HepG2 (cell line): ENCODE measurements around the gene BYSL. TPM values are rescaled to one million over a fixed set of nuclear protein-coding genes. Genes with fewer than 3 reads are reported as not detected.

Source experiments
- ATAC-seq: fragments of 200-7000 bp; cut with Tn5 transposase; 3 replicates; pipeline ENCODE4 v1.9.1; 2020; ENCODE audit warnings: mild to moderate bottlenecking, moderate library complexity
- BruUV-seq: library from RNA; stranded (reverse); fragments of 400-500 nt; replicated peaks from 2 replicates; lab custom pipeline; 2021; lab: Mats Ljungman, UMichigan
- CTCF ChIA-PET: fragments of 300-600 bp; formaldehyde crosslinking; extraction: SDS; loops from one replicate; lab custom pipeline; 2021; ENCODE audit warnings: low total read pairs, inconsistent platforms, low intra/inter-chr PET ratio; lab: Yijun Ruan, JAX
- POLR2A ChIA-PET: fragments of 350-600 bp; sonication (Branson Sonifier 250); formaldehyde crosslinking; loops from one replicate; lab custom pipeline; 2020; ENCODE audit warnings: antibody characterized with exemption, inconsistent platforms; lab: Yijun Ruan, JAX
- DNase-seq: peaks from one replicate; pipeline ENCODE4 v3.0.0-alpha.2; 2015; ENCODE audit warnings: low spot score
- FAIRE-seq: peaks from 3 replicates; lab custom pipeline; 2011; peaks lifted over from hg19 to GRCh38; lab: Jason Lieb, UNC
- H2AFZ ChIP-seq: one replicate; pipeline ENCODE4 v1.6.1; 2011; ENCODE audit warnings: low read length, inconsistent platforms
- H3K27ac ChIP-seq: fragments of 300-600 bp; 3 replicates; pipeline ENCODE4 v1.8.0; 2011; ENCODE audit warnings: mixed run types, mild to moderate bottlenecking, mixed read lengths, low read length, inconsistent platforms; ENCODE audit not compliant: insufficient read depth; ENCODE audit errors: extremely low read length
- H3K27me3 ChIP-seq, 2 experiments: fragments of 200-600 bp in 1 of 2; 2 replicates in 1 of 2; 3 replicates in 1 of 2; pipeline versions ENCODE4 v1.6.0 to v1.8.0; 2011; ENCODE audit warnings: low read length in 2 of 2, mild to moderate bottlenecking in 2 of 2, moderate library complexity in 2 of 2, inconsistent platforms in 1 of 2; ENCODE audit not compliant: insufficient read depth in 2 of 2, control insufficient read depth in 1 of 2
- H3K36me3 ChIP-seq, 2 experiments: fragments of 200-600 bp in 1 of 2; replicated peaks in 1 of 2; 2 replicates in 1 of 2; 3 replicates in 1 of 2; pipeline versions ENCODE4 v1.5.1 to v1.8.0; 2011; ENCODE audit warnings: low read length in 2 of 2, inconsistent platforms in 1 of 2; ENCODE audit not compliant: insufficient read depth in 2 of 2, control insufficient read depth in 1 of 2
- H3K4me1 ChIP-seq: 2 replicates; pipeline ENCODE4 v1.5.1; 2012; ENCODE audit warnings: low read length, inconsistent platforms; ENCODE audit not compliant: insufficient read depth
- H3K4me2 ChIP-seq: 2 replicates; pipeline ENCODE4 v1.6.0; 2011; ENCODE audit warnings: low read depth, low read length, inconsistent platforms
- H3K4me3 ChIP-seq, 3 experiments: fragments of 200-600 bp in 1 of 3; sonication (generic), shearing (Covaris generic) in 1 of 3; replicated peaks in 1 of 3; 2 replicates each; pipeline ENCODE4 v1.5.1; 2011 to 2016; ENCODE audit warnings: low read length in 3 of 3, inconsistent platforms in 2 of 3, low read depth in 2 of 3, mild to moderate bottlenecking in 2 of 3, control low read depth in 1 of 3, mixed read lengths in 1 of 3; ENCODE audit not compliant: insufficient read depth in 1 of 3
- H3K79me2 ChIP-seq: one replicate; pipeline ENCODE4 v1.6.1; 2011; ENCODE audit warnings: low read length, inconsistent platforms; ENCODE audit not compliant: insufficient read depth
- H3K9ac ChIP-seq: 2 replicates; pipeline ENCODE4 v1.6.0; 2011; ENCODE audit warnings: mild to moderate bottlenecking, low read depth, low read length, inconsistent platforms; ENCODE audit not compliant: insufficient read depth
- H3K9me3 ChIP-seq: 2 replicates; pipeline ENCODE4 v1.5.1; 2012; ENCODE audit warnings: mild to moderate bottlenecking, low read length
- H4K20me1 ChIP-seq: 2 replicates; pipeline ENCODE4 v1.6.0; 2011; ENCODE audit warnings: inconsistent platforms, mild to moderate bottlenecking, low read length, moderate library complexity; ENCODE audit not compliant: insufficient read depth
- TBX2 ChIP-seq: sonication (generic); formaldehyde crosslinking; IDR thresholded peaks from 2 replicates; pipeline ENCODE4 v1.5.0; 2020; ENCODE audit warnings: missing genetic modification reagents, mild to moderate bottlenecking, borderline replicate concordance
- ZFP62 ChIP-seq: sonication (generic); formaldehyde crosslinking; IDR thresholded peaks from 2 replicates; pipeline ENCODE4 v1.4.0; 2020; ENCODE audit warnings: missing genetic modification reagents
- ZNF441 ChIP-seq: sonication (generic); formaldehyde crosslinking; IDR thresholded peaks from 2 replicates; pipeline ENCODE4 v1.7.0; 2021; ENCODE audit warnings: missing genetic modification reagents, borderline replicate concordance
- ZNF510 ChIP-seq: sonication (generic); formaldehyde crosslinking; IDR thresholded peaks from 2 replicates; pipeline ENCODE4 v1.4.0; 2020; ENCODE audit warnings: low read depth, mild to moderate bottlenecking, missing genetic modification reagents
- ZNF589 ChIP-seq: sonication (generic); formaldehyde crosslinking; conservative IDR thresholded peaks from 2 replicates; pipeline ENCODE4 v1.8.0; 2022; ENCODE audit warnings: mild to moderate bottlenecking, moderate library complexity, missing genetic modification reagents
- ZNF629 ChIP-seq: sonication (generic); formaldehyde crosslinking; conservative IDR thresholded peaks from 2 replicates; pipeline ENCODE4 v1.5.0; 2020; ENCODE audit warnings: missing genetic modification reagents
- WGBS: methylation state at CpG from one replicate; pipeline ENCODE4 v1.1.6; 2017; ENCODE audit warnings: low lambda C conversion rate; 5-methylcytosine and 5-hydroxymethylcytosine counted together
- in situ Hi-C: cut with HindIII; loops from 2 replicates; pipeline ENCODE4 v1.10.0; 2017; ENCODE audit warnings: low pct_unique_long_range_greater_than_20kb; ENCODE audit not compliant: extremely low pct_ligation_motif_present
- intact Hi-C: fragments of 100-400 bp; cut with micrococcal nuclease; formaldehyde crosslinking; loops from one replicate; pipeline ENCODE4 v1.10.0; 2022; ENCODE audit not compliant: unreplicated experiment
- polyA plus RNA-seq, 8 experiments: library from polyadenylated mRNA; depleted of rRNA in 3 of 8; stranded (reverse) in 7 of 8; unstranded in 1 of 8; fragments of >200 nt; fragmentation: Illumina TruSeq in 4 of 8; extraction: Trizol in 4 of 8; gene quantifications; 2 replicates each; pipeline versions ENCODE4 v1.2.1 to v1.2.3, GENCODE V29; 2011 to 2016; ENCODE audit warnings: low read depth in 4 of 8, missing spikeins in 1 of 8, mixed read lengths in 1 of 8; ENCODE audit not compliant: insufficient read depth in 1 of 8
- total RNA-seq, 5 experiments: library from RNA; depleted of rRNA; stranded (reverse); fragments of >200 nt; fragmentation: Illumina TruSeq; extraction: Trizol; gene quantifications; 2 replicates each; pipeline ENCODE4 v1.2.3, GENCODE V29; 2016; ENCODE audit warnings: low read depth in 1 of 5
- TF ChIP-seq, protein P1 (sequence below): sonication (generic); formaldehyde crosslinking; conservative IDR thresholded peaks from 2 replicates; pipeline ENCODE4 v1.8.0; 2022; ENCODE audit warnings: missing genetic modification reagents
- TF ChIP-seq, protein P2 (sequence below): sonication (generic); formaldehyde crosslinking; IDR thresholded peaks from 2 replicates; pipeline ENCODE4 v1.4.0; 2020; ENCODE audit warnings: missing genetic modification reagents
- TF ChIP-seq, protein P3 (sequence below): sonication (generic); formaldehyde crosslinking; IDR thresholded peaks from 2 replicates; pipeline ENCODE4 v1.8.1; 2022; ENCODE audit warnings: mild to moderate bottlenecking, missing genetic modification reagents

BYSL gene
- total and polyA plus RNA-seq, 2 of the 13 experiments (the other 11 are each of a cell fraction or from before 2014, with no cell fraction given) = 27.9 to 28.6 TPM

DNA sequence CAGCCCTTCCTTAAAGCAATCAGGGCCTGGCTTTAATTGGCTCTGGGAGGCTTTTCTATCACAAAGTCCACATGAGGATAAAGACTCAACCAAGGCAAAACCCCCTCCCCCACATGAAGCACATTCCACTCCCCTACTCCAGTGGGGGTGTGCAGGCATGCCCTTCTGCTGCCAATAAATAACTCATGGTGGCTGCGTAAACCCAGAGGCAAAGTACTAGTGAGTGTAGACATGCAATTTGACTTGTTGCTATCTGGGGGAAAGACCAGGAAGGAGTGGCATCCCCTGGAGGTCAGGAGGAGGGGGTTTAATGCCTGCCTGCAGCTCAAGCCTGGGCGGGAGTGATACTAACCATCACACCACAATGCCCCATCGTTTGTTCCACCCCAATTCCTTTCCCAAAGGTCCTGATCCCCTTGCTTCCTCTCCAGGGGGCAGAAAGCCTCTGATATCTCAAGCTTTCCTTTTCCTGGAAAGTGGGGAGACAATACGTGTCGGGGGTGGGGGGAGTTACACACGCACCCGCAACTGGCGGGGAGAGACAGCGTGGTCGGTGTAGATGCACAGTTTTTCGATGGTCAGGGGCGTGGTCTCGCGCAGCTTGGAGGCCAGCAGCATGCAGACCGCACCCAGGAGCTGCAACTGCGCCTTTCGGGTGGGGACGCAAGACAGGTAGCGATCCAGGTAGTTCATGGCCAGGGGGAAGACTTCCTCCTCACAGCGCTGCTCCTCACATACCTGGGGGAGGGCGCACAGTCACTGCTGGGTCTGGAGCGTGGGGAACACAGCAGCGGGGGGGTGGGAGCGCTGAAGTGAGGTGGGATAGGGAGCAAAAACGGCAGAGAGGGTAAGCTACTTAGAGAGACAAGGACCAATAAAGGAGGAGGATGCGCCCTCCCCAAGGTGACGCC, 18.8 kb downstream of the BYSL start (continued):
- 0 out of 2 replicates have a peak, but pooled peaks have one; percentile 21 for TF ChIP-seq ZNF589 (CRISPR knock-in tag)

DNA sequence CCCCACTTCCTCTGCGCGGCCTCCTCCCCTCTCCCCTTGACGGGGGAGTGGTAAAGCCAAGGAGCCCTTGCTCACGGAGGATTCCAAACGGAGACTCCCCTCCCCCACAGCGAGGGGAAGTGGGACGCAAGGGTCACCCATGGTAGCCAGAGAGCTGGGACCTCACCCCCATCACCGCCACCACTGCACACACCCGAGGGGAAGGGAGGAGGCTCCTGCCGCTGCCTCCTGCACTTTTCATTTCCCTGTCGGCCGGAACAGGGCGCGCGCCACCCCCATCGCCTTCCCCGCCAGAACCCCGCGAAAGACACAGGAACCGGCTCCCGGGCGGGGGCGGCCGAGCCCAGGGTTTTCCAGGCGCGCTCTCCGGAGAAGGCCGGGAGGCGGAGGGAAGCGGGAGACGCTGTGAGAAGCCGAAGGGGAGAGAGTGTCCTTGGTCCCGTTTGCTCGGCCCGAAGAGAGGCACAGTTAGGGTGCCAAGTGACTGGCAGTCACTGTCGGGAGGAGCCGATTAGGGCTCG, 19.5 kb downstream of the BYSL start:
- ChIA-PET POLR2A (no interaction called here), CTCF (interaction anchor here (1.6 kb wide), 1 partner anchor 103 kb away, joined by 5 read pairs; no protein-coding TSS in a partner anchor)
- intact Hi-C loops = loop anchor here (1.0 to 2.0 kb wide), 3 partner anchors 20 to 103 kb away; partner anchors contain the start of genes BYSL and MED20
- Histone ChIP-seq H4K20me1 (peaks cover 4% of the 10 kb centered on the region; the same call in 1 of the 2 replicates), H3K27ac (no peak overlapping the region), H3K4me2 (peak overlapping the region; percentile 98), H3K27me3 (no peaks in the 10 kb centered on the region), H2AFZ (no peak overlapping the region), H3K36me3 (no peaks in the 10 kb centered on the region; a peak in 1 of 5 replicates), H3K9ac (peak overlapping the region; percentile 48), H3K79me2 (no peaks in the 10 kb centered on the region), H3K4me1 (peaks cover 37% of the 10 kb centered on the region), H3K4me3 (peak overlapping the region; percentile 74 to 91 (median 75)), H3K9me3 (no peaks in the 10 kb centered on the region)
- in situ Hi-C loops = no loop called here
- WGBS = 4% methylated on average over 34 of the region's 38 CpGs
- BruUV-seq = no TSS peak
- peak; percentile 17 for ATAC-seq
- DNase-seq = no peak
- FAIRE-seq = no peak
- TF ChIP-seq ZNF629 (CRISPR knock-in tag) = no peak
- TF ChIP-seq TBX2 (CRISPR knock-in tag) = 0 out of 2 replicates have a peak, but pooled peaks have one; percentile 18
- TF ChIP-seq, protein P1, sequence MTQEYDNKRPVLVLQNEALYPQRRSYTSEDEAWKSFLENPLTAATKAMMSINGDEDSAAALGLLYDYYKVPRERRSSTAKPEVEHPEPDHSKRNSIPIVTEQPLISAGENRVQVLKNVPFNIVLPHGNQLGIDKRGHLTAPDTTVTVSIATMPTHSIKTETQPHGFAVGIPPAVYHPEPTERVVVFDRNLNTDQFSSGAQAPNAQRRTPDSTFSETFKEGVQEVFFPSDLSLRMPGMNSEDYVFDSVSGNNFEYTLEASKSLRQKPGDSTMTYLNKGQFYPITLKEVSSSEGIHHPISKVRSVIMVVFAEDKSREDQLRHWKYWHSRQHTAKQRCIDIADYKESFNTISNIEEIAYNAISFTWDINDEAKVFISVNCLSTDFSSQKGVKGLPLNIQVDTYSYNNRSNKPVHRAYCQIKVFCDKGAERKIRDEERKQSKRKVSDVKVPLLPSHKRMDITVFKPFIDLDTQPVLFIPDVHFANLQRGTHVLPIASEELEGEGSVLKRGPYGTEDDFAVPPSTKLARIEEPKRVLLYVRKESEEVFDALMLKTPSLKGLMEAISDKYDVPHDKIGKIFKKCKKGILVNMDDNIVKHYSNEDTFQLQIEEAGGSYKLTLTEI (CRISPR knock-in tag) = no peak
- TF ChIP-seq ZFP62 (CRISPR knock-in tag) = no peak
- TF ChIP-seq, protein P2, sequence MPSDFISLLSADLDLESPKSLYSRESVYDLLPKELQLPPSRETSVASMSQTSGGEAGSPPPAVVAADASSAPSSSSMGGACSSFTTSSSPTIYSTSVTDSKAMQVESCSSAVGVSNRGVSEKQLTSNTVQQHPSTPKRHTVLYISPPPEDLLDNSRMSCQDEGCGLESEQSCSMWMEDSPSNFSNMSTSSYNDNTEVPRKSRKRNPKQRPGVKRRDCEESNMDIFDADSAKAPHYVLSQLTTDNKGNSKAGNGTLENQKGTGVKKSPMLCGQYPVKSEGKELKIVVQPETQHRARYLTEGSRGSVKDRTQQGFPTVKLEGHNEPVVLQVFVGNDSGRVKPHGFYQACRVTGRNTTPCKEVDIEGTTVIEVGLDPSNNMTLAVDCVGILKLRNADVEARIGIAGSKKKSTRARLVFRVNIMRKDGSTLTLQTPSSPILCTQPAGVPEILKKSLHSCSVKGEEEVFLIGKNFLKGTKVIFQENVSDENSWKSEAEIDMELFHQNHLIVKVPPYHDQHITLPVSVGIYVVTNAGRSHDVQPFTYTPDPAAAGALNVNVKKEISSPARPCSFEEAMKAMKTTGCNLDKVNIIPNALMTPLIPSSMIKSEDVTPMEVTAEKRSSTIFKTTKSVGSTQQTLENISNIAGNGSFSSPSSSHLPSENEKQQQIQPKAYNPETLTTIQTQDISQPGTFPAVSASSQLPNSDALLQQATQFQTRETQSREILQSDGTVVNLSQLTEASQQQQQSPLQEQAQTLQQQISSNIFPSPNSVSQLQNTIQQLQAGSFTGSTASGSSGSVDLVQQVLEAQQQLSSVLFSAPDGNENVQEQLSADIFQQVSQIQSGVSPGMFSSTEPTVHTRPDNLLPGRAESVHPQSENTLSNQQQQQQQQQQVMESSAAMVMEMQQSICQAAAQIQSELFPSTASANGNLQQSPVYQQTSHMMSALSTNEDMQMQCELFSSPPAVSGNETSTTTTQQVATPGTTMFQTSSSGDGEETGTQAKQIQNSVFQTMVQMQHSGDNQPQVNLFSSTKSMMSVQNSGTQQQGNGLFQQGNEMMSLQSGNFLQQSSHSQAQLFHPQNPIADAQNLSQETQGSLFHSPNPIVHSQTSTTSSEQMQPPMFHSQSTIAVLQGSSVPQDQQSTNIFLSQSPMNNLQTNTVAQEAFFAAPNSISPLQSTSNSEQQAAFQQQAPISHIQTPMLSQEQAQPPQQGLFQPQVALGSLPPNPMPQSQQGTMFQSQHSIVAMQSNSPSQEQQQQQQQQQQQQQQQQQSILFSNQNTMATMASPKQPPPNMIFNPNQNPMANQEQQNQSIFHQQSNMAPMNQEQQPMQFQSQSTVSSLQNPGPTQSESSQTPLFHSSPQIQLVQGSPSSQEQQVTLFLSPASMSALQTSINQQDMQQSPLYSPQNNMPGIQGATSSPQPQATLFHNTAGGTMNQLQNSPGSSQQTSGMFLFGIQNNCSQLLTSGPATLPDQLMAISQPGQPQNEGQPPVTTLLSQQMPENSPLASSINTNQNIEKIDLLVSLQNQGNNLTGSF (CRISPR knock-in tag) = no peak
- TF ChIP-seq, protein P3, sequence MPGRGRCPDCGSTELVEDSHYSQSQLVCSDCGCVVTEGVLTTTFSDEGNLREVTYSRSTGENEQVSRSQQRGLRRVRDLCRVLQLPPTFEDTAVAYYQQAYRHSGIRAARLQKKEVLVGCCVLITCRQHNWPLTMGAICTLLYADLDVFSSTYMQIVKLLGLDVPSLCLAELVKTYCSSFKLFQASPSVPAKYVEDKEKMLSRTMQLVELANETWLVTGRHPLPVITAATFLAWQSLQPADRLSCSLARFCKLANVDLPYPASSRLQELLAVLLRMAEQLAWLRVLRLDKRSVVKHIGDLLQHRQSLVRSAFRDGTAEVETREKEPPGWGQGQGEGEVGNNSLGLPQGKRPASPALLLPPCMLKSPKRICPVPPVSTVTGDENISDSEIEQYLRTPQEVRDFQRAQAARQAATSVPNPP (CRISPR knock-in tag) = no peak
- no peak for TF ChIP-seq ZNF441 (CRISPR knock-in tag)
- TF ChIP-seq ZNF510 = no peak
